Activated CD4-positive, alpha-beta T cell treated with anti-CD3 and anti-CD28 coated beads, Interleukin-2, amount 50 U/mL, for 4 hours (primary cell): ENCODE results near the gene IL17C.

Source experiments
- DNase-seq, 2 experiments: peaks; one replicate each; pipeline ENCODE4 v3.0.0-alpha.2; 2020

IL17C gene

GRCh38 chr16:88610909-88611812, 27.2 kb upstream of the IL17C start:
- DNase-seq = no peak

- no peak for DNase-seq
These were observed 25.1 kb upstream of the IL17C start for GRCh38 chr16:88613293-88613692.

GRCh38 chr16:88613911-88614817, 24.2 kb upstream of the IL17C start:
- DNase-seq = no peak

- DNase-seq = no peak
These were observed 23.4 kb upstream of the IL17C start for GRCh38 chr16:88614818-88615580.

GRCh38 chr16:88616320-88616719, 22.1 kb upstream of the IL17C start:
- no peak for DNase-seq

- no peak for DNase-seq
These were observed 21.6 kb upstream of the IL17C start for GRCh38 chr16:88616736-88617135.

GRCh38 chr16:88617268-88618031, 20.9 kb upstream of the IL17C start:
- DNase-seq = no peak

- no peak for DNase-seq
These were observed 20.0 kb upstream of the IL17C start for GRCh38 chr16:88618182-88618955.

GRCh38 chr16:88618956-88619667, 19.3 kb upstream of the IL17C start:
- no peak for DNase-seq

GRCh38 chr16:88619859-88620815, 18.2 kb upstream of the IL17C start:
- DNase-seq = peak; percentile 31 to 33

GRCh38 chr16:88622125-88622524, 16.2 kb upstream of the IL17C start:
- DNase-seq = no peak

GRCh38 chr16:88622866-88623265, 15.5 kb upstream of the IL17C start:
- DNase-seq = no peak

GRCh38 chr16:88623858-88624257, 14.5 kb upstream of the IL17C start:
- DNase-seq = no peak

GRCh38 chr16:88624481-88624880, 13.9 kb upstream of the IL17C start:
- DNase-seq = no peak

GRCh38 chr16:88624977-88625576, 13.3 kb upstream of the IL17C start:
- no peak for DNase-seq

GRCh38 chr16:88626646-88627045, 11.7 kb upstream of the IL17C start:
- DNase-seq = no peak

- no peak for DNase-seq
These were observed 10.6 kb upstream of the IL17C start for GRCh38 chr16:88627531-88628411.

- no peak for DNase-seq
These were observed 9.8 kb upstream of the IL17C start for GRCh38 chr16:88628512-88628974.
